Measurements from ENCODE around the gene SLX9.

Gene SLX9

GRCh38 chr21:45004481-45005247 is 64.8 kb downstream of the SLX9 start:
- Histone ChIP-seq H3K9me3 (ENCODE audit: insufficient read depth, low read length) (peaks cover 22% of the 10 kb centered on the region), H3K36me3 (ENCODE audit: insufficient read depth, insufficient read length, low read length) (no peaks in the 10 kb centered on the region), H3K9ac (ENCODE audit: insufficient read length, low read depth) (no peak overlapping the region), H3K4me3 (ENCODE audit: insufficient read length, low read depth) (no peak overlapping the region), H3K4me1 (ENCODE audit: insufficient read depth, insufficient read length) (peaks cover 26% of the 10 kb centered on the region), H3K27me3 (ENCODE audit: insufficient read depth, insufficient read length) (peaks cover 10% of the 10 kb centered on the region)
- no peak for DNase-seq (ENCODE audit: low read depth, low spot score)
- TF ChIP-seq SUZ12 (IDR thresholded peaks at IDR 0.05; ENCODE audit: extremely low read depth, insufficient read depth, insufficient read length) (no peak), ZNF274 (IDR thresholded peaks at IDR 0.05; ENCODE audit: low read depth, low read length) (no peak), YY1 (IDR thresholded peaks at IDR 0.05; ENCODE audit: insufficient read depth, insufficient read length) (no peak)

- no peak overlapping the region for H3K4me3 ChIP-seq (ENCODE audit: insufficient read length, low read depth)
- peaks cover 26% of the 10 kb centered on the region for H3K9me3 ChIP-seq (ENCODE audit: insufficient read depth, low read length)
- TF ChIP-seq YY1 (IDR thresholded peaks at IDR 0.05; ENCODE audit: insufficient read depth, insufficient read length) (no peak), SUZ12 (IDR thresholded peaks at IDR 0.05; ENCODE audit: extremely low read depth, insufficient read depth, insufficient read length) (no peak), ZNF274 (IDR thresholded peaks at IDR 0.05; ENCODE audit: low read depth, low read length) (no peak)
- H3K4me1 ChIP-seq (ENCODE audit: insufficient read depth, insufficient read length) = peaks cover 27% of the 10 kb centered on the region
- H3K9ac ChIP-seq (ENCODE audit: insufficient read length, low read depth) = no peak overlapping the region
- no peak for DNase-seq (ENCODE audit: low read depth, low spot score)
- H3K36me3 ChIP-seq (ENCODE audit: insufficient read depth, insufficient read length, low read length) = no peaks in the 10 kb centered on the region
- H3K27me3 ChIP-seq (ENCODE audit: insufficient read depth, insufficient read length) = peaks cover 3% of the 10 kb centered on the region
These were observed 66.8 kb downstream of the SLX9 start for GRCh38 chr21:45006536-45007095.

GRCh38 chr21:45009616-45010015 is 69.8 kb downstream of the SLX9 start:
- no peak overlapping the region for H3K9ac ChIP-seq (ENCODE audit: insufficient read length, low read depth)
- no peak for TF ChIP-seq SUZ12 (IDR thresholded peaks at IDR 0.05; ENCODE audit: extremely low read depth, insufficient read depth, insufficient read length)
- no peak for TF ChIP-seq ZNF274 (IDR thresholded peaks at IDR 0.05; ENCODE audit: low read depth, low read length)
- peaks cover 28% of the 10 kb centered on the region for H3K9me3 ChIP-seq (ENCODE audit: insufficient read depth, low read length)
- H3K27me3 ChIP-seq (ENCODE audit: insufficient read depth, insufficient read length) = peaks cover 3% of the 10 kb centered on the region
- H3K4me3 ChIP-seq (ENCODE audit: insufficient read length, low read depth) = no peak overlapping the region
- H3K4me1 ChIP-seq (ENCODE audit: insufficient read depth, insufficient read length) = peaks cover 29% of the 10 kb centered on the region
- no peak for DNase-seq (ENCODE audit: low read depth, low spot score)
- no peaks in the 10 kb centered on the region for H3K36me3 ChIP-seq (ENCODE audit: insufficient read depth, insufficient read length, low read length)

- peak; percentile 42 for DNase-seq (ENCODE audit: low read depth, low spot score)
- H3K9me3 ChIP-seq (ENCODE audit: insufficient read depth, low read length) = peaks cover 24% of the 10 kb centered on the region
- H3K9ac ChIP-seq (ENCODE audit: insufficient read length, low read depth) = no peak overlapping the region
- H3K27me3 ChIP-seq (ENCODE audit: insufficient read depth, insufficient read length) = peaks cover 3% of the 10 kb centered on the region
- no peak overlapping the region for H3K4me3 ChIP-seq (ENCODE audit: insufficient read length, low read depth)
- H3K4me1 ChIP-seq (ENCODE audit: insufficient read depth, insufficient read length) = peaks cover 29% of the 10 kb centered on the region
- no peaks in the 10 kb centered on the region for H3K36me3 ChIP-seq (ENCODE audit: insufficient read depth, insufficient read length, low read length)
- TF ChIP-seq SUZ12 (IDR thresholded peaks at IDR 0.05; ENCODE audit: extremely low read depth, insufficient read depth, insufficient read length) = no peak
- TF ChIP-seq YY1 (IDR thresholded peaks at IDR 0.05; ENCODE audit: insufficient read depth, insufficient read length) = no peak
- no peak for TF ChIP-seq ZNF274 (IDR thresholded peaks at IDR 0.05; ENCODE audit: low read depth, low read length)
These were observed 70.3 kb downstream of the SLX9 start for GRCh38 chr21:45010096-45010495.

- no peak for DNase-seq (ENCODE audit: low read depth, low spot score)
- no peak for TF ChIP-seq YY1 (IDR thresholded peaks at IDR 0.05; ENCODE audit: insufficient read depth, insufficient read length)
- no peak for TF ChIP-seq SUZ12 (IDR thresholded peaks at IDR 0.05; ENCODE audit: extremely low read depth, insufficient read depth, insufficient read length)
- no peak for TF ChIP-seq ZNF274 (IDR thresholded peaks at IDR 0.05; ENCODE audit: low read depth, low read length)
- H3K4me3 ChIP-seq (ENCODE audit: insufficient read length, low read depth) = no peak overlapping the region
- H3K36me3 ChIP-seq (ENCODE audit: insufficient read depth, insufficient read length, low read length) = no peaks in the 10 kb centered on the region
- peaks cover 29% of the 10 kb centered on the region for H3K4me1 ChIP-seq (ENCODE audit: insufficient read depth, insufficient read length)
- H3K9me3 ChIP-seq (ENCODE audit: insufficient read depth, low read length) = peaks cover 17% of the 10 kb centered on the region
- H3K27me3 ChIP-seq (ENCODE audit: insufficient read depth, insufficient read length) = peaks cover 3% of the 10 kb centered on the region
- H3K9ac ChIP-seq (ENCODE audit: insufficient read length, low read depth) = no peak overlapping the region
These were observed 71.0 kb downstream of the SLX9 start for GRCh38 chr21:45010860-45011259.

GRCh38 chr21:45011426-45011825 is 71.6 kb downstream of the SLX9 start:
- peaks cover 15% of the 10 kb centered on the region for H3K9me3 ChIP-seq (ENCODE audit: insufficient read depth, low read length)
- no peaks in the 10 kb centered on the region for H3K36me3 ChIP-seq (ENCODE audit: insufficient read depth, insufficient read length, low read length)
- H3K27me3 ChIP-seq (ENCODE audit: insufficient read depth, insufficient read length) = peaks cover 3% of the 10 kb centered on the region
- no peak for TF ChIP-seq YY1 (IDR thresholded peaks at IDR 0.05; ENCODE audit: insufficient read depth, insufficient read length)
- no peak for TF ChIP-seq SUZ12 (IDR thresholded peaks at IDR 0.05; ENCODE audit: extremely low read depth, insufficient read depth, insufficient read length)
- TF ChIP-seq ZNF274 (IDR thresholded peaks at IDR 0.05; ENCODE audit: low read depth, low read length) = no peak
- peak overlapping the region; percentile 71 for H3K9ac ChIP-seq (ENCODE audit: insufficient read length, low read depth)
- no peak for DNase-seq (ENCODE audit: low read depth, low spot score)
- H3K4me1 ChIP-seq (ENCODE audit: insufficient read depth, insufficient read length) = peaks cover 31% of the 10 kb centered on the region
- H3K4me3 ChIP-seq (ENCODE audit: insufficient read length, low read depth) = no peak overlapping the region

GRCh38 chr21:45011911-45012661 is 72.3 kb downstream of the SLX9 start:
- peak; percentile 98 for DNase-seq (ENCODE audit: low read depth, low spot score)
- Histone ChIP-seq H3K4me1 (ENCODE audit: insufficient read depth, insufficient read length) (peaks cover 35% of the 10 kb centered on the region), H3K36me3 (ENCODE audit: insufficient read depth, insufficient read length, low read length) (no peaks in the 10 kb centered on the region), H3K4me3 (ENCODE audit: insufficient read length, low read depth) (no peak overlapping the region), H3K27me3 (ENCODE audit: insufficient read depth, insufficient read length) (peaks cover 3% of the 10 kb centered on the region), H3K9me3 (ENCODE audit: insufficient read depth, low read length) (peaks cover 15% of the 10 kb centered on the region), H3K9ac (ENCODE audit: insufficient read length, low read depth) (peak overlapping the region; percentile 79)
- no peak for TF ChIP-seq YY1 (IDR thresholded peaks at IDR 0.05; ENCODE audit: insufficient read depth, insufficient read length)
- no peak for TF ChIP-seq SUZ12 (IDR thresholded peaks at IDR 0.05; ENCODE audit: extremely low read depth, insufficient read depth, insufficient read length)
- TF ChIP-seq ZNF274 (IDR thresholded peaks at IDR 0.05; ENCODE audit: low read depth, low read length) = no peak

Data from NT2/D1 (cell line).